Spleen (tissue), 11 donors: ENCODE results near the gene PLEKHA4. TPM values are rescaled to one million over a fixed set of nuclear protein-coding genes. Genes with fewer than 3 reads are reported as not detected.

ENCODE experiments used
- DNase-seq: peaks from one replicate; pipeline ENCODE4 v3.0.0-alpha.2; 2020
- H3K27ac ChIP-seq, 8 donors: fragments of 200-600 bp; sonication (generic) in 7 of 8; 1 replicate in 4 of 8; 2 replicates in 4 of 8; pipeline versions ENCODE4 v1.5.0 to v1.8.0; 2016 to 2021; ENCODE audit warnings: inconsistent platforms in 4 of 8, mild to moderate bottlenecking in 4 of 8, moderate library complexity in 1 of 8
- H3K27me3 ChIP-seq, 7 donors: fragments of 200-600 bp; sonication (generic) in 6 of 7; replicated peaks in 1 of 7; 1 replicate in 4 of 7; 2 replicates in 3 of 7; pipeline versions ENCODE4 v1.5.0 to v1.8.0; 2016 to 2021; ENCODE audit warnings: inconsistent platforms in 3 of 7, mild to moderate bottlenecking in 1 of 7
- H3K36me3 ChIP-seq, 6 donors: fragments of 200-600 bp; sonication (generic) in 5 of 6; 1 replicate in 4 of 6; 2 replicates in 2 of 6; pipeline versions ENCODE4 v1.5.0 to v1.8.0; 2016 to 2021; ENCODE audit warnings: inconsistent platforms in 2 of 6
- H3K4me1 ChIP-seq, 6 donors: fragments of 200-600 bp; sonication (generic) in 5 of 6; 1 replicate in 3 of 6; 2 replicates in 3 of 6; pipeline versions ENCODE4 v1.5.0 to v1.8.0; 2016 to 2021; ENCODE audit warnings: inconsistent platforms in 3 of 6
- H3K4me3 ChIP-seq, 8 donors: fragments of 200-600 bp; sonication (generic) in 7 of 8; 1 replicate in 4 of 8; 2 replicates in 4 of 8; pipeline versions ENCODE4 v1.5.0 to v1.8.0; 2016 to 2021; ENCODE audit warnings: inconsistent platforms in 4 of 8, mild to moderate bottlenecking in 4 of 8, moderate library complexity in 2 of 8
- H3K9me3 ChIP-seq, 8 donors: fragments of 200-600 bp; sonication (generic) in 7 of 8; 1 replicate in 4 of 8; 2 replicates in 4 of 8; pipeline versions ENCODE4 v1.5.0 to v1.8.0; 2016 to 2021; ENCODE audit warnings: inconsistent platforms in 4 of 8
- CTCF ChIP-seq, 11 experiments: fragments of 200-600 bp in 7 of 11; fragments of 450-650 bp in 4 of 11; sonication (generic) in 4 of 11; IDR thresholded peaks in 8 of 11; conservative IDR thresholded peaks in 3 of 11; 1 replicate in 7 of 11; 2 replicates in 4 of 11; pipeline versions ENCODE4 v1.4.0 to v1.8.0; 2016 to 2021; ENCODE audit warnings: antibody characterized with exemption in 11 of 11, inconsistent platforms in 4 of 11, mild to moderate bottlenecking in 1 of 11
- POLR2A ChIP-seq, 3 donors: fragments of 450-650 bp; IDR thresholded peaks; one replicate each; pipeline ENCODE4 v1.5.1; 2017; ENCODE audit warnings: antibody characterized with exemption in 3 of 3, mild to moderate bottlenecking in 1 of 3
- POLR2AphosphoS5 ChIP-seq, 3 donors: sonication (generic); formaldehyde crosslinking; IDR thresholded peaks; one replicate each; pipeline ENCODE4 v1.5.1; 2017; ENCODE audit warnings: antibody characterized with exemption in 3 of 3
- WGBS, 5 donors: extraction: QIAGEN DNeasy Blood & Tissue Kit in 3 of 5; methylation state at CpG; one replicate each; pipeline versions ENCODE4 v1.1.5 to v1.1.7; 2013 to 2018; 5-methylcytosine and 5-hydroxymethylcytosine counted together
- intact Hi-C: fragments of 100-400 bp; cut with DNase I; formaldehyde crosslinking; loops from one replicate; pipeline ENCODE4 v1.15.0; 2023; ENCODE audit warnings: low total_unique reads
- polyA plus RNA-seq, 3 donors: library from polyadenylated mRNA; stranded (reverse); fragments of 200-250 nt; gene quantifications; one replicate each; pipeline ENCODE4 v1.2.1, GENCODE V29; 2013
- total RNA-seq, 7 donors: library from RNA; depleted of rRNA in 3 of 7; stranded (reverse); fragments of >200 nt in 3 of 7; fragmentation: NEBNext Ultra II Directional in 4 of 7; extraction: Animal tissue kit (Norgen Biotek cat#: 25700) in 4 of 7; gene quantifications; one replicate each; pipeline versions ENCODE4 v1.1.0 to v1.2.1, GENCODE V29; 2016 to 2021
- donor health status: healthy with polysubstance abuse.
- donor health status: DM: no; HTN: no; CAD: no; lungs with moderate emphysema.
- donor health status: DM: no; HTN: no; CAD: no.
- donor health status: Bipolar disorder and iron deficiency.
- donor health status: healthy.
- donor health status: DM: no; HTN: no; CAD: no.
- donor health status: DM: yes; HTN: yes; CAD: no.

The PLEKHA4 gene
- total and polyA plus RNA-seq, 10 donors = 8.6 to 24.2 (median 14.9) TPM

GRCh38 chr19:48879025-48879637, 10.7 kb upstream of the PLEKHA4 start:
- no peak for DNase-seq
- Histone ChIP-seq H3K36me3 (peaks cover 0 to 60% (median 20%) of the 10 kb centered on the region in 6 donors), H3K27me3 (no peaks in the 10 kb centered on the region), H3K4me1 (peaks cover 31 to 81% (median 43%) of the 10 kb centered on the region in 6 donors), H3K4me3 (no peak overlapping the region), H3K27ac (peak overlapping the region in 7 of 8 donors; percentile 10 to 99 (median 57)), H3K9me3 (no peaks in the 10 kb centered on the region)
- TF ChIP-seq POLR2AphosphoS5 (IDR thresholded peaks at IDR 0.05) (no peak), CTCF (IDR thresholded peaks at IDR 0.05 in 8 of 11, conservative IDR thresholded peaks at IDR 0.05 in 3 of 11) (no peak), POLR2A (IDR thresholded peaks at IDR 0.05) (no peak)
- WGBS, 5 donors = 86 to 98% (median 91%) methylated on average over 13 of the region's 13 CpGs
- intact Hi-C loops = loop anchor here (10.0 kb wide), 1 partner anchor 86 kb away; the partner anchor contains the start of gene FTL

- intact Hi-C loops = loop anchor here (10.0 kb wide), 1 partner anchor 86 kb away; the partner anchor contains the start of gene FTL
- H3K36me3 ChIP-seq = peaks cover 0 to 67% (median 24%) of the 10 kb centered on the region in 6 donors
- no peak overlapping the region for H3K4me3 ChIP-seq
- no peaks in the 10 kb centered on the region for H3K9me3 ChIP-seq
- peaks cover 38 to 88% (median 51%) of the 10 kb centered on the region in 6 donors for H3K4me1 ChIP-seq
- no peaks in the 10 kb centered on the region for H3K27me3 ChIP-seq
- no peak for DNase-seq
- 66 to 87% (median 72%) methylated on average over 11 of the region's 11 CpGs for WGBS, 5 donors
- peak overlapping the region in 7 of 8 donors; percentile 10 to 99 (median 57) for H3K27ac ChIP-seq
- TF ChIP-seq CTCF (IDR thresholded peaks at IDR 0.05 in 8 of 11, conservative IDR thresholded peaks at IDR 0.05 in 3 of 11) (no peak), POLR2AphosphoS5 (IDR thresholded peaks at IDR 0.05) (peak in 1 of 3 donors; percentile 64), POLR2A (IDR thresholded peaks at IDR 0.05) (no peak)
These were observed 10.0 kb upstream of the PLEKHA4 start for GRCh38 chr19:48878196-48879024.

DNA sequence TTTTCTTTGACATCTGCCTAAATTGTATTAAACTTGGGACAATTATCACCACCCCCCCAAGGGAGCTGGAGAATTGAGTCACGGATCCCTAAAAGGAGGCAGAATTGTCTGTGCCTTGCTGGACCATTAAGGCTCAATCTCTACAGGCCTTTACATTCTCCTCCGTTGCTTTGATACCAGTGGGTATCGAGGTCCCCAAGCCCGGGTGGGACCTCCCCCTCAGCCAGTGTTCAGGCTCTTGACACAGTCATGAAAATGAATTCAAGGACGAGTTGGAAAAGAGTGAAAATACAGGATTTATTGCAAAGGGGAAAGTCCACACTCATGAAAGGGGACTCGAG, 9.4 kb upstream of the PLEKHA4 start:
- no peak for DNase-seq
- Histone ChIP-seq H3K9me3 (no peaks in the 10 kb centered on the region), H3K27ac (peak overlapping the region in 6 of 8 donors; percentile 10 to 99 (median 56)), H3K36me3 (peaks cover 0 to 71% (median 24%) of the 10 kb centered on the region in 6 donors), H3K4me3 (no peak overlapping the region), H3K27me3 (no peaks in the 10 kb centered on the region), H3K4me1 (peaks cover 41 to 94% (median 55%) of the 10 kb centered on the region in 6 donors)
- TF ChIP-seq POLR2A (IDR thresholded peaks at IDR 0.05) = no peak
- no peak for TF ChIP-seq CTCF (IDR thresholded peaks at IDR 0.05 in 8 of 11, conservative IDR thresholded peaks at IDR 0.05 in 3 of 11)
- TF ChIP-seq POLR2AphosphoS5 (IDR thresholded peaks at IDR 0.05) = no peak
- WGBS, 5 donors = 86 to 97% (median 90%) methylated on average over 6 of the region's 6 CpGs
- intact Hi-C loops = loop anchor here (10.0 kb wide), 1 partner anchor 87 kb away; the partner anchor contains the start of gene FTL
